CD4-positive, alpha-beta T cell treated with Interleukin-1 beta for 1 hour (primary cell): Measurements from ENCODE around the gene TRAK2.

Experiments
- DNase-seq, 2 donors: peaks; one replicate each; pipeline ENCODE4 v3.0.0-alpha.2; 2020 to 2022

Gene TRAK2

DNA sequence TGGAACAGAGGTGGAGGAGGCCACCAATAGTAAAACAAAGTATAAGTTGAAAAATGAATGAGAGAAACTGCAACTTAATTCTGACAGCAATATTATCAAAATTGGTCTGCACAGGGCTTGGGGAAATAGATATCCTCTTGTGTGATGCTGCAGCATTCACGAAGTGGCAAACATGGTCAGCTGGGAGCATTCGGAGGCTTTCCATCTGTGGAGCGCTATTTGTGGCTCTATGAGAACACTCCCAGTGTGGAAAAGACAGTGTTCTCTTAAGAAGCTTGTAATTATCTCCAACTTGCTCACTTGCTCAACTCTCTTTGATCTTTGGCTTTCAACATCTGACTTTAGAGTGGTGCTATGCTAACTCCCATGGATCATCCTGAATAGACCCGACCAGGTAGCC lies 91.0 kb downstream of the TRAK2 start:
- DNase-seq, result no peak

DNA sequence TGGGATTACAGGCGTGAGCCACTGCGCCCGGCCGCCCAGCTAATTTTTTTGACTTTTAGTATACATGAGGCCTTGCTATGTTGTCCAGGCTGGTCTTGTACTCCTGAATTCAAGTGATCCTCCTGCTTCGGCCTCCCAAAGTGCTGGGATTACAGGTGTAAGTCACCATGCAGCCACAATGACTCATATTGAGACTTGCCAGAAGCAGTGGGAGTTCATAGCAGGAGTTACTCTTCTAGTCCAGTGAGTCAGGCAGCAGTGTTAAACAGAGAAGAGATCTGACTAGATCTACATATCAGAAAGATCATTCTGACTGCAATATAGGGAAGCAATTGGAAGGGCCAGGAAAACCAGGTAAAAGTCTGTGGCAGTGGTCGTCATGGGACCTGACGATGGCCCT lies 92.6 kb downstream of the TRAK2 start:
- no peak for DNase-seq

DNA sequence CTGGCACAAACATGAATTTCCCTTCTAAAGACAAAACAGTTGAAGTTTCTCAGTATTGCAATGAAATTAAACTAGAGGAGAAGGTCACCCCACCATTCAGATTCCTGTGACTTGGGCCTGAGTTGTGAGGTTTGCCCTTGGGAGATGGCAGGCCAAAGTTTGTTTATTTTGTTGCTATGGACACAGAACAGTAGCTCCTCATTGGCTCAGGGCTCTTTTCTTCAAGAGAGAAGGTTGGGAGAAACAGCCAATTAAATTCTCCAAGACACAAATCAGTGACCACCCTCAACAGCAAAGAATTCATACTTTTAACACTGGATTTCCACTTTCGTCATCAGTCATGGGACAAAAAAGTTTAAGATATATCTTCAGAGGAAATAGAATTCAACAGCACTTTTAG lies 94.0 kb downstream of the TRAK2 start, which contains the start of gene FLACC1:
Gene FLACC1, minus strand, starts transcription at position 125 of the 400 bp plus-strand sequence. CDS start 5,941 bp downstream, outside the sequence.
- DNase-seq, result peak in 1 of 2 donors; percentile 7

DNA sequence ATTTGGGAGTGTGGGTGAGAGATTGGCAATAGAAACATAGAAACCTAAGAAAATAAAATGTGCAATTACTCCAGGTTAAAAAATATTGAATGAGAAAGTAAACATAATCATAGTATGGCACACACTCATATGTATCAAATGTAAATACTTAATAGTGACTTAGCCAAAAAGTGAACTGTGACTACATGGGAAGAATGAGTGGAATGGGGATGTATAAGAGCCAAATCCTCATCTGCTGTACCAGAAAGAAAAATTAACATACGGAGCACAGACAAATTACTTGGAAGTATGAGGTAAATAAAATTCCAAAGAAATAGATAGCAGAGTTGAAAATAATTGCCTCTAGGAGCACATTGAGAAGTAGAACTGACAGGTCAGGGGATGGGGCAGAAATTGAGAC lies 98.1 kb downstream of the TRAK2 start:
- DNase-seq, result no peak

DNA sequence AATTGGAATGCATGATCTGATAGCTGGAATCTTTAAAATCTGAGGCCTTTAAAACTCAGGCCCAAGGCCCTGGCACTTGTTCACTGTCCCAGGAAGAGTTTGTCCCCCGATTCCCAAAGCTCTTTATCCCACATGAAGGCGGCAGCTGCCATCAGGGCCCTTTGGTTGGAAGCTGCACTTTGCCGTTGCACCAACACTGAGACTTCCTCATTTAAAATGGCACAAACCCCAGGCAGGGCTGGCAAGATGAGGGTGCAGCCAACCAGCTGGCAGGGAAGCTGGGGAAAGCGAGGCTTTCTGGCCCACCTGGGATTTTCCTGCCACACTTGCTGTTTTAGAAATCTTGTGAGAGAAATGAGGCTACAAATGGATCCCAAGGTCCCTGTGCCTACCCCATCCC lies 100.4 kb downstream of the TRAK2 start:
- no peak for DNase-seq

DNA sequence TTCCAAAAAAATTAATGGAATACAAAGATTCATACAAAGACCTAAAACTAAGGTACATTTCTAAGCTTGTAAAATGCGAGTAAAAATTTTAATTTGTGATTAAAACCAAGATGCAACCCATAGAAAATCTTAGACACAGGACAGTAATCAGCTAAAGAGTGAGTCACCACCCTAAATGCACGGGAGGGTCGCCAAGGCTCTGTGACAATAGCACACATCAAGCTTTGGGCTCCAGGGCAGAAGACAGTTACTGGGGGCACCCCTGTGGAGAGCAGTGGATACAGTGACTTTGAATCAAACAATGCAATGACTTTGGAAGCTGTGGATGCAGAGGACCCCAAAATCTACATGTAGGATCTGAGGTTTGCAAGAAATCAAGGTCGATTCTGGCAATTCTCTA lies 101.7 kb downstream of the TRAK2 start:
- DNase-seq, result no peak

DNA sequence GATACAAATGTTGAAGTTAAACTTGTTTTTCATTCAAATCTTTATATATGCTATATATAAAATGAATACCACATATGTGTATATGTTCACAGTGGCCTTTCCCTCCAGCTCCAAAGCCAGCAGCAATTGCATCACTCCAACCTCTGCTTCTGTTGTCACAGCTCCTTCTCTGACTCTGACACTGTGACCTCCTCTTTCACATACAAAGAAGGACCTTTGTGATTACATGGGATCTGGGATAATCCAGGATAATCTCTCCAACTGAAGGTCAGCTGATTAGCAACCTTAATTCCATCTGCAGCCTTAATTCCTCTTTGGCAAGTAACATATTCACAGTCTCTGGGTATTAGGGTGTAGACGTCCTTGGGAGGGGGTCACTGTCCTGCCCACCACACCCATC lies 102.5 kb downstream of the TRAK2 start:
- no peak for DNase-seq

DNA sequence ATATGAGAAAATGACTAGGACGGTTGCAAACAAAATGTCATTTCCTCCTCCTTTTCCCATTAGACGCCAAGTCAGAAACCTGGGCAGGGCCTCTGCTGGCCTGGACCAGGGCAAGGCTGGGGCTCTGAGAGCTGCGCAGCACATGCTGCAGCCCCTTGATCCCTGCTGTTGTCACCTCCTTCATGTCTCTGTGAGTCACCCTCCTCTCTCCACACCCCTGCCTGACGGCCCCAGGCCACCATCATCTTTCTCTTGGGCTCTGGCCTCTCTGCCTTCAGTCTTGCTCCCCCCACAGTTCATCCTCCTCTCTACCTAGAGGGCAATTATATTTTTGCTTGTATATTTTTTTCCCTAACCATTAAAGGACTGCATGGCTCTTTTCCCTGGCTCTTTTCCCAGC lies 104.1 kb downstream of the TRAK2 start:
- no peak for DNase-seq

DNA sequence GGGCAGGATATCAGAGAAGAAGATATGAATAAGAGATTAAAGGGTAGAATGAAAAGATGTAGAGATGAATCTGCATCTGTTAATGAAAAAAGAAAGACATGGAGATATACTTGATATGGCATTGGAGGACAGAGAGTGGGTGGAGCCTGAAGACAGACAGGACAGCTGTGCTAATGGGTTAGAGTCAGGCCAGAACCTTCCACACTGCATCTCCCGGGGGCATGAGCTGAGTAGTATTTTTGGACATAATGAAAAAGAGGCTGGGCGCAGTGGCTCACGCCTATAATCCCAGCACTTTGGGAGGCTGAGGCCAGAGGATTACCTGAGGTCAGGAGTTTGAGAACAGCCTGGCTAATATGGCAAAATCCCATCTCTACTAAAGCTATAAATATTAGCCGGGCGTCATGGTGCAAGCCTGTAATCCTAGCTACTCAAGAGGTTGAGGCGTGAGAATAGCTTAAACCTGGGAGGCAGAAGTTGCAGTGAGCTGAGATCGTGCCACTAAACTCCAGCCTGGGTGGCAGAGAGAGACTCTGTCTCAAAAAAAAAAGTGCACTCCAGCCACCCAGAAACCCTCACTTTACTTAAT lies 105.5 kb downstream of the TRAK2 start:
- no peak for DNase-seq

DNA sequence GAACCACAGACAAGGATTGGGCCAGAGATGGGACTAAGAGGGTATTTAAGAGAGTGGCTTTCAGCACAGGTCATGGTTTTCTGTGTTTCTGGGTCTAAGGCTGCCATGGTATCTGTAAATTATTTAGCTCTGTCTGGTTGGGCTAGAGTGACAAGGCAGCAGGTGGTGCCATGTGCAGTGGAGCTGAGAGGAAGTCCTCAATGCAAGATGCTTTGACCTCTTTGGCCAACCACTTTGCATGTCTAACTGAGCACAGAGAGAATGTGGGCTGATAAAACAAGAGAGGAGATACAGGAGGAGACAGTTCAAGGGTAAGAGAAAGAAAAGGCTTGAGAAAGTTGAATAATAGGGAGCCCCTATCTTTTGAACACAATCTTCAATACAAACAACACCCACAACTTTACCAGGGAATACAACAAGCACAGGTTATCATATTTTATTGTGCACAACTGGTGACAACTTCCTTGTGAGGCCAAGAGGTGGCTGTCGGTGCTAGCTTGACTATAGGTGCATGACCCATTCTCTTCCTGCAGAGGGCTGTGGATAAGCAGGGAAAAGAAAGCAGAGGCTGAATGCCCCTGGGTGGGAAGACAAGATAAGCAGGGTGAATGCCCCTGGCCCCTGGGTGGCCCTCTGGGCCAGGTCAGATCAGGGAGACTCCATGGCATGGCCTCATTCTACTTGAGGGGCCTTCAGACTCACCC lies 106.4 kb downstream of the TRAK2 start:
- DNase-seq, result no peak

DNA sequence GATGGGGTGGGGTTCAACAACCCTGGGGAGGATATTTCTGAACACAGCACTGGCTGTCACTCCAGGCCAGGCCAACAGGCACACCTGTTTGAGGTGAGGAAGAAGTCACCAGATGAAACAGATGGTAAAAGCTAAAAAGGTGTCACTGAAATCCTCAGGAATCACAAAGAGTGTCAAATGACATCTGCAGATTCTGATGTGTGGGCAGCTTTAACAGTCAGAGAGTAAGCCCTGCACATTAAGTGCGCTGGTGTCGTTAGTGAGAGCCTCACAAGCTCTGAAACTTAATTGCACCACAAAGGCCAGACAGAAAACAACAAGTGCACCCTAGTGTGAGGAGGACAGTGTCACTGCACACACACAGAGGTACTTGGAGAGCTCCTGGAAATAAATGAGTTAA lies 107.7 kb downstream of the TRAK2 start:
- DNase-seq, result no peak

DNA sequence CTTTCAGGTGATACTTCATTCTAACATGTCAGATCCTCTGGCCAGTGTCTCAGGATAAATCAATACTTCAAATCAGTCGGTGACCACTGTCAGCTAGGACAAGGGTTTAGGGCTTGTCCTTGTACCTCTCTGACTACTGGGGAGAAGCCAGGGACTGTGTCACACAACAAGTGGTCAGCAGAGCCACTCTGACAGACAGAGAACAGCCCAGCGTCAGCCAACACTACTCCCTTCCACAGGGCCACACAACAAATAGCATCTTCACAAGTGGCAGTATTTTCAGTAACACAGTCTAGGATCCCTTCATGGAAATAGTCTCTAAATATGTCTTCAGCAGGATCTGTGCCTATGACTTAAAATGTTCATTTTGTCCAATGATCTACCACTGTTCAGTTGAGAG lies 108.3 kb downstream of the TRAK2 start:
- no peak for DNase-seq

DNA sequence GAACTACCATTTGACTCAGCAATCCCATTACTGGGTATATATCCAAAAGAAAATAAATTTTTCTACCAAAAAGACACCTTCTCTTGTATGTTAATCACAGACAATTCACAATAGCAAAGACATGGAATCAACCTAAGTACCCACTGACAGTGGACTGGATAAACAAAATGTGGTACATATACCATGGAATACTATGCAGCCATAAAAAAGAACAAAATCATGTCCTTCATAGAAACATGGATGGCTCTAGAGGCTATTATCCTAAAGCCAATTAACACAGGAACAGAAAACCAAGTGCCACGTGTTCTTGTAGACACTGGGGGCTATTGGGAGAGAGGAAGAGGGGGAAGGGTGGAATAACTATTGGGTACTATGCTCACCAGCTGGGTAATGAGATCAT lies 121.8 kb downstream of the TRAK2 start:
- no peak for DNase-seq

DNA sequence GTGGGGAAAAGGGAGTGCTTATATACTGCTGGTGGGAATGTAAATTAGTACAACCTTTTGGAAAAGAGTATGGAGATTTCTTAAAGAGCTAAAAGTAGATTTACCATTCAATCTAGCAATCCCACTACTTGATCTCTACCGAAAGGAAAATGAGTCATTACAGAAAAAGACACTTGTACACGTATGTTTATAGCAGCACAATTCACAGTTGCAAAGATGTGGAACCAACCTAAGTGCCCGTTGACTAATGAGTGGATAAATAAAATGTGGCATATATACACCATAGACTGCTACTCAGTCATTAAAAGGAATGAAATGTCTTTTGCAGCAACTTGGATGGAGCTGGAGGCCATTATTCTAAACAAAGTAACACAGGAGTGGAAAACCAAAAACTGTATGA lies 123.6 kb downstream of the TRAK2 start:
- no peak for DNase-seq
